MCF 10A (cell line): Measurements from ENCODE around the gene KRTAP12-1. TPM values are rescaled to one million over a fixed set of nuclear protein-coding genes. Genes with fewer than 3 reads are reported as not detected.

ENCODE experiments used
- BruUV-seq: library from RNA; stranded (reverse); fragments of 400-500 nt; replicated peaks from 2 replicates; lab custom pipeline; 2021; lab: Mats Ljungman, UMichigan
- CTCF ChIA-PET: fragments of 300-600 bp; sonication (Branson Sonifier 250); formaldehyde crosslinking; extraction: SDS; loops from one replicate; lab custom pipeline; 2021; ENCODE audit warnings: antibody characterized with exemption, inconsistent platforms; lab: Yijun Ruan, JAX
- POLR2A ChIA-PET: fragments of 300-600, 350-650 bp; sonication (Branson Sonifier 250); formaldehyde crosslinking; extraction: SDS; loops from one replicate; lab custom pipeline; 2020; ENCODE audit warnings: antibody characterized with exemption, inconsistent platforms; lab: Yijun Ruan, JAX
- DNase-seq: peaks from one replicate; pipeline ENCODE4 v3.0.0-alpha.2; 2018; ENCODE audit not compliant: unreplicated experiment
- H3K27ac Mint-ChIP-seq: one replicate; pipeline ENCODE4 v1.8.0; 2022; ENCODE audit warnings: mild to moderate bottlenecking, low read depth, mixed read lengths; ENCODE audit not compliant: unreplicated experiment
- H3K27me3 Mint-ChIP-seq: one replicate; pipeline ENCODE4 v1.8.0; 2022; ENCODE audit warnings: mixed read lengths; ENCODE audit not compliant: insufficient read depth, unreplicated experiment
- H3K36me3 Mint-ChIP-seq: one replicate; pipeline ENCODE4 v1.8.0; 2022; ENCODE audit warnings: mild to moderate bottlenecking, moderate library complexity, mixed read lengths; ENCODE audit not compliant: insufficient read depth, unreplicated experiment
- H3K4me1 Mint-ChIP-seq: one replicate; pipeline ENCODE4 v1.8.0; 2022; ENCODE audit warnings: mixed read lengths; ENCODE audit not compliant: insufficient read depth, unreplicated experiment
- H3K4me3 Mint-ChIP-seq: one replicate; pipeline ENCODE4 v1.8.0; 2022; ENCODE audit warnings: mild to moderate bottlenecking, moderate library complexity, mixed read lengths; ENCODE audit not compliant: unreplicated experiment
- H3K9me3 Mint-ChIP-seq: one replicate; pipeline ENCODE4 v1.8.0; 2022; ENCODE audit warnings: mixed read lengths; ENCODE audit not compliant: unreplicated experiment
- CTCF ChIP-seq: fragments of 200-600 bp; IDR thresholded peaks from one replicate; pipeline ENCODE4 v1.8.0; 2022; ENCODE audit warnings: antibody characterized with exemption, mild to moderate bottlenecking; ENCODE audit not compliant: unreplicated experiment
- intact Hi-C: fragments of 100-400 bp; cut with micrococcal nuclease; formaldehyde crosslinking; loops from 2 replicates; pipeline ENCODE4 v1.14.1; 2022
- total RNA-seq: library from RNA; stranded (reverse); gene quantifications from 2 replicates; pipeline ENCODE4 v1.2.3, GENCODE V29; 2022

The KRTAP12-1 gene
- total RNA-seq, 1 experiment from 2014 or later: not detected

DNA sequence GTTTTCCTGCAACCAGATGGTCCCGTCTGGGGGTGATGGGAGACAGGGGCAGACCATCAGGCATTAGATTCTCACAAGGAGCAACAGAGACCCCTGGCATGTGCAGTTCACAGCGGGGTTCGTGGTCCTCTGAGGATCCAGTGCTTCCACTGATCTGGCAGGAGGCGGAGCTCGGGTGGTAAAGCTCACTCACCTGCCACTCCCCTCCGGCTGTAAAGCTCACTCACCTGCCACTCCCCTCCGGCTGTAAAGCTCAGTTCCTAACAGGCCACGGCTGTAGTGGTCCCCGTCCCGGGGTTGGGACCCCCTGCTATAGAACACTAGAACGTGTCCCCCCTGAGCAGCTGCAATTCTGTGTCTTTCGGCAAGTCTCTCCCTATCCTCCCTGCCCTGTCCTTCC, 19.6 kb upstream of the KRTAP12-1 start:
- no peak for TF ChIP-seq CTCF
- no peaks in the 10 kb centered on the region for H3K9me3 Mint-ChIP-seq
- H3K4me3 Mint-ChIP-seq: no peak overlapping the region
- intact Hi-C loops: no loop called here
- no peak for DNase-seq
- H3K36me3 Mint-ChIP-seq: no peaks in the 10 kb centered on the region
- no peaks in the 10 kb centered on the region for H3K4me1 Mint-ChIP-seq
- ChIA-PET CTCF (no interaction called here), POLR2A (interaction anchor here (0.6 to 1.1 kb wide), 2 partner anchors 8 to 28 kb away, joined by 3 to 5 read pairs; no protein-coding TSS in a partner anchor)
- H3K27ac Mint-ChIP-seq: no peak overlapping the region
- peaks cover 55% of the 10 kb centered on the region for H3K27me3 Mint-ChIP-seq
- no TSS peak for BruUV-seq

- H3K27me3 Mint-ChIP-seq: peaks cover 60% of the 10 kb centered on the region
- H3K4me1 Mint-ChIP-seq: no peaks in the 10 kb centered on the region
Measured at GRCh38 chr21:44701023-44701400, 19.0 kb upstream of the KRTAP12-1 start.

GRCh38 chr21:44700101-44701022, 18.4 kb upstream of the KRTAP12-1 start:
- H3K27ac Mint-ChIP-seq: no peak overlapping the region
- intact Hi-C loops: no loop called here
- BruUV-seq: no TSS peak
- H3K27me3 Mint-ChIP-seq: peaks cover 67% of the 10 kb centered on the region
- no peak for TF ChIP-seq CTCF
- POLR2A ChIA-PET: interaction anchor here (1.1 kb wide), 1 partner anchor 10 kb away, joined by 5 read pairs; no protein-coding TSS in a partner anchor
- no peak overlapping the region for H3K4me3 Mint-ChIP-seq
- DNase-seq: no peak
- H3K4me1 Mint-ChIP-seq: no peaks in the 10 kb centered on the region
- H3K9me3 Mint-ChIP-seq: no peaks in the 10 kb centered on the region
- CTCF ChIA-PET: no interaction called here
- no peaks in the 10 kb centered on the region for H3K36me3 Mint-ChIP-seq

More at GRCh38 chr21:44701023-44701400, 19.0 kb upstream of the KRTAP12-1 start:
- no peak for TF ChIP-seq CTCF
- no TSS peak for BruUV-seq
- ChIA-PET POLR2A (interaction anchor here (0.6 to 1.1 kb wide), 2 partner anchors 9 to 28 kb away, joined by 3 to 5 read pairs; no protein-coding TSS in a partner anchor), CTCF (no interaction called here)
- Mint-ChIP-seq H3K9me3 (no peaks in the 10 kb centered on the region), H3K4me3 (no peak overlapping the region), H3K27ac (no peak overlapping the region), H3K36me3 (no peaks in the 10 kb centered on the region)
- intact Hi-C loops: no loop called here
- DNase-seq: no peak

DNA sequence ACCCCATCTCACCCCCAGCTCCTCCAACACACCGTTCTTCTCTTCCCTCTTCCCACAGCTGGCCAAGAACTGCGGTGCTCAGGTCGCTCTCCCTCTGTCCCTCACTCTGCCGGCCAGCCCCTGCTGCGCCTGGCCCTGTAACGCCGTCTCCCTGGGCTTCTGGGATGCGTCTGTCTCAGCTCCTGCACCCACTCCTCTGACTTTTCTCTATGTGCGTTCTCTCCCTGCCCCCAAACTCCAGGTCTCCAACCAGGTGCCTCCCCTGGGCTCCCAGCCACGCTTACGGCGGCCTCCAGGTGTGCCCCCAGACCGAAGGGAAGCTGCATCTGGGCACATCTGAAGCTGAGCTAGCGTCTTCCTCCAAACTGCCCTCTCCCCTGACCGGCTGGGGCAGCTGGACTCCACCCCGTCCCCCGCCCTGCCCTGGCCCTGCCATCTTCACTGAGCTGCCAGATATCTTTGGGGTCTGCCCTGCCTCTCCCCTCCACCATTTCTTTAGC, 17.6 kb upstream of the KRTAP12-1 start:
- no TSS peak for BruUV-seq
- Mint-ChIP-seq H3K4me3 (no peak overlapping the region), H3K9me3 (peaks cover under 1% of the 10 kb centered on the region), H3K27ac (no peak overlapping the region), H3K27me3 (peaks cover 67% of the 10 kb centered on the region), H3K4me1 (no peaks in the 10 kb centered on the region), H3K36me3 (no peaks in the 10 kb centered on the region)
- POLR2A ChIA-PET: no interaction called here
- no peak for DNase-seq
- intact Hi-C loops: no loop called here
- CTCF ChIA-PET: interaction anchor here (0.6 to 0.9 kb wide), 2 partner anchors 43 to 1763 kb away, joined by 3 read pairs; no protein-coding TSS in a partner anchor
- TF ChIP-seq CTCF: no peak
